Bronchial epithelial cell (primary cell): ENCODE measurements around the gene SRRM1. TPM values are rescaled to one million over a fixed set of nuclear protein-coding genes. Genes with fewer than 3 reads are reported as not detected.
"Not testable (repeated sequence)": the region's sequence is repeated elsewhere in the genome, so short reads cannot be mapped to it uniquely, and the experiment has no call there.

Experiments used
- DNase-seq: peaks from one replicate; pipeline ENCODE4 v3.0.0-alpha.2; 2010; ENCODE audit warnings: low read depth
- FAIRE-seq: peaks from 2 replicates; lab custom pipeline; 2011; peaks lifted over from hg19 to GRCh38; lab: Jason Lieb, UNC
- H3K27me3 ChIP-seq: 2 replicates; pipeline ENCODE4 v1.5.1; 2011; ENCODE audit warnings: low read length; ENCODE audit not compliant: control insufficient read depth, insufficient read depth
- H3K36me3 ChIP-seq: 2 replicates; pipeline ENCODE4 v1.5.1; 2011; ENCODE audit warnings: low read length; ENCODE audit not compliant: control insufficient read depth, insufficient read depth
- H3K4me3 ChIP-seq: 2 replicates; pipeline ENCODE4 v1.5.1; 2011; ENCODE audit warnings: mild to moderate bottlenecking, low read depth, low read length, control low read depth
- total RNA-seq: library from RNA; depleted of rRNA; stranded (reverse); fragments of >200 nt; gene quantifications from 2 replicates; pipeline ENCODE4 v1.2.1, GENCODE V29; 2014
- TF ChIP-seq, protein P1 (sequence below): IDR thresholded peaks from 2 replicates; pipeline ENCODE4 v1.5.1; 2011; ENCODE audit warnings: mild to moderate bottlenecking, moderate library complexity, low read length, control low read depth, inconsistent platforms; ENCODE audit not compliant: insufficient read depth, severe bottlenecking

Gene SRRM1
- total RNA-seq, 1 donor from 2014 or later, result 18.4 TPM

- FAIRE-seq, result no peak
- no peaks in the 10 kb centered on the region for H3K27me3 ChIP-seq
- no peak for DNase-seq
- H3K4me3 ChIP-seq, result no peak overlapping the region
- TF ChIP-seq, protein P1, sequence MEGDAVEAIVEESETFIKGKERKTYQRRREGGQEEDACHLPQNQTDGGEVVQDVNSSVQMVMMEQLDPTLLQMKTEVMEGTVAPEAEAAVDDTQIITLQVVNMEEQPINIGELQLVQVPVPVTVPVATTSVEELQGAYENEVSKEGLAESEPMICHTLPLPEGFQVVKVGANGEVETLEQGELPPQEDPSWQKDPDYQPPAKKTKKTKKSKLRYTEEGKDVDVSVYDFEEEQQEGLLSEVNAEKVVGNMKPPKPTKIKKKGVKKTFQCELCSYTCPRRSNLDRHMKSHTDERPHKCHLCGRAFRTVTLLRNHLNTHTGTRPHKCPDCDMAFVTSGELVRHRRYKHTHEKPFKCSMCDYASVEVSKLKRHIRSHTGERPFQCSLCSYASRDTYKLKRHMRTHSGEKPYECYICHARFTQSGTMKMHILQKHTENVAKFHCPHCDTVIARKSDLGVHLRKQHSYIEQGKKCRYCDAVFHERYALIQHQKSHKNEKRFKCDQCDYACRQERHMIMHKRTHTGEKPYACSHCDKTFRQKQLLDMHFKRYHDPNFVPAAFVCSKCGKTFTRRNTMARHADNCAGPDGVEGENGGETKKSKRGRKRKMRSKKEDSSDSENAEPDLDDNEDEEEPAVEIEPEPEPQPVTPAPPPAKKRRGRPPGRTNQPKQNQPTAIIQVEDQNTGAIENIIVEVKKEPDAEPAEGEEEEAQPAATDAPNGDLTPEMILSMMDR, result no peak
- no peaks in the 10 kb centered on the region for H3K36me3 ChIP-seq
Observed at GRCh38 chr1:24720152-24720551, 77.0 kb downstream of the SRRM1 start.

DNA sequence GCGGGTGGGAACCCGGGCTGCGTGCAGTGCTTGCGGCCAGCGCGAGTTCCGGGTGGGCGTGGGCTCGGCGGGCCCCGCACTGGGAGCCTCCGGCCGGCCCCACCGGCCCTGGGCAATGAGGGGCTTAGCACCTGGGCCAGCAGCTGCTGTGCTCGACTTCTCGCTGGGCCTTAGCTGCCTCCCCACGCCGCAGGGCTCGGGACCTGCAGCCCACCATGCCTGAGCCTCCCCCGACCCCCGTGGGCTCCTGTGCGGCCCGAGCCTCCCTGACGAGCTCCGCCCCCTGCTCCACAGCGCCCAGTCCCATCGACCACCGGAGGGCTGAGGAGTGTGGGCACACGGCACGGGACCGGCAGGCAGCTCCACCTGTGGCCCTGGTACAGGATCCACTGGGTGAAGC is 78.4 kb downstream of the SRRM1 start:
- H3K36me3 ChIP-seq, result no peaks in the 10 kb centered on the region
- no peaks in the 10 kb centered on the region for H3K27me3 ChIP-seq
- TF ChIP-seq, protein P1, result no peak
- no peak overlapping the region for H3K4me3 ChIP-seq
- FAIRE-seq, result no peak
- DNase-seq, result no peak

GRCh38 chr1:24722073-24723035 is 79.3 kb downstream of the SRRM1 start:
- not testable (repeated sequence) for H3K36me3 ChIP-seq, H3K27me3 ChIP-seq, FAIRE-seq
- DNase-seq, result peak; percentile 73
- H3K4me3 ChIP-seq, result peak overlapping the region; percentile 24

Other genes with a start within 250 kb of the SRRM1 start
- gene STPG1, start 229.5 kb upstream of the SRRM1 start, total RNA-seq, result 5.3 and 6.8 TPM in 2 replicates
- 21.8 and 35.8 TPM in 2 replicates for gene NIPAL3, start 227.5 kb upstream of the SRRM1 start, total RNA-seq
- gene RCAN3, start 140.5 kb upstream of the SRRM1 start, total RNA-seq, result 12.1 and 15.9 TPM in 2 replicates
- 0.13 TPM in 1 of 2 replicates, not detected in the other for gene NCMAP, start 87.2 kb upstream of the SRRM1 start, total RNA-seq
- gene CLIC4, start 102.1 kb downstream of the SRRM1 start, total RNA-seq, result 120 and 141 TPM in 2 replicates